Nephron progenitor cell (in vitro differentiated cells): ENCODE data around the gene EPAS1.

Experiments
- DNase-seq: peaks from one replicate; pipeline ENCODE4 v3.0.0; 2021
- H3K27ac Mint-ChIP-seq: 2 replicates; pipeline ENCODE4 v1.8.0; 2021; ENCODE audit warnings: mild to moderate bottlenecking, moderate library complexity, mixed read lengths
- H3K27me3 Mint-ChIP-seq: 2 replicates; pipeline ENCODE4 v1.8.0; 2021; ENCODE audit warnings: mild to moderate bottlenecking, low read depth, mixed read lengths; ENCODE audit not compliant: poor library complexity
- H3K36me3 Mint-ChIP-seq: 2 replicates; pipeline ENCODE4 v1.8.0; 2021; ENCODE audit warnings: low read depth, mixed read lengths
- H3K4me1 Mint-ChIP-seq: 2 replicates; pipeline ENCODE4 v1.8.0; 2021; ENCODE audit warnings: mixed read lengths
- H3K4me3 Mint-ChIP-seq: 2 replicates; pipeline ENCODE4 v1.8.0; 2021; ENCODE audit warnings: mild to moderate bottlenecking, moderate library complexity, mixed read lengths
- H3K9me3 Mint-ChIP-seq: 2 replicates; pipeline ENCODE4 v1.8.0; 2021; ENCODE audit warnings: mild to moderate bottlenecking, moderate library complexity, mixed read lengths
- CTCF ChIP-seq: fragments of 200-600 bp; sonication (generic); IDR thresholded peaks from 2 replicates; pipeline ENCODE4 v1.5.0; 2021; ENCODE audit warnings: antibody characterized with exemption

Gene EPAS1

GRCh38 chr2:46328829-46329228, 31.6 kb downstream of the EPAS1 start:
- Mint-ChIP-seq H3K9me3 (no peaks in the 10 kb centered on the region), H3K4me3 (no peak overlapping the region), H3K36me3 (no peaks in the 10 kb centered on the region), H3K27me3 (peaks cover 20% of the 10 kb centered on the region), H3K4me1 (peaks cover 61% of the 10 kb centered on the region), H3K27ac (peak overlapping the region; percentile 30)
- no peak for DNase-seq
- TF ChIP-seq CTCF = no peak

GRCh38 chr2:46329340-46329739, 32.1 kb downstream of the EPAS1 start:
- peaks cover 63% of the 10 kb centered on the region for H3K4me1 Mint-ChIP-seq
- H3K27ac Mint-ChIP-seq = peak overlapping the region; percentile 5
- H3K36me3 Mint-ChIP-seq = no peaks in the 10 kb centered on the region
- no peaks in the 10 kb centered on the region for H3K9me3 Mint-ChIP-seq
- no peak overlapping the region for H3K4me3 Mint-ChIP-seq
- no peak for TF ChIP-seq CTCF
- no peak for DNase-seq
- peaks cover 19% of the 10 kb centered on the region for H3K27me3 Mint-ChIP-seq

GRCh38 chr2:46329803-46330775, 32.9 kb downstream of the EPAS1 start:
- H3K4me3 Mint-ChIP-seq = no peak overlapping the region
- peaks cover 19% of the 10 kb centered on the region for H3K27me3 Mint-ChIP-seq
- H3K9me3 Mint-ChIP-seq = no peaks in the 10 kb centered on the region
- no peak for DNase-seq
- TF ChIP-seq CTCF = no peak
- peaks cover 71% of the 10 kb centered on the region for H3K4me1 Mint-ChIP-seq
- no peak overlapping the region for H3K27ac Mint-ChIP-seq
- no peaks in the 10 kb centered on the region for H3K36me3 Mint-ChIP-seq

GRCh38 chr2:46331109-46331766, 34.0 kb downstream of the EPAS1 start:
- DNase-seq = no peak
- H3K27ac Mint-ChIP-seq = no peak overlapping the region
- H3K4me3 Mint-ChIP-seq = no peak overlapping the region
- peaks cover 19% of the 10 kb centered on the region for H3K27me3 Mint-ChIP-seq
- no peak for TF ChIP-seq CTCF
- H3K36me3 Mint-ChIP-seq = no peaks in the 10 kb centered on the region
- H3K4me1 Mint-ChIP-seq = peaks cover 79% of the 10 kb centered on the region
- H3K9me3 Mint-ChIP-seq = no peaks in the 10 kb centered on the region

GRCh38 chr2:46332686-46333281, 35.6 kb downstream of the EPAS1 start:
- no peak for DNase-seq
- Mint-ChIP-seq H3K4me1 (peaks cover 87% of the 10 kb centered on the region), H3K27ac (no peak overlapping the region), H3K36me3 (no peaks in the 10 kb centered on the region), H3K27me3 (peaks cover 17% of the 10 kb centered on the region), H3K4me3 (no peak overlapping the region), H3K9me3 (no peaks in the 10 kb centered on the region)
- TF ChIP-seq CTCF = no peak
